GM19397 (cell line): ENCODE data around the gene OGFR.

ENCODE experiments used
- ATAC-seq: cut with Tn5 transposase; IDR thresholded peaks from one replicate; pipeline ENCODE4 v1.9.1; 2021; ENCODE audit warnings: mild to moderate bottlenecking, moderate library complexity; ENCODE audit not compliant: unreplicated experiment

Gene OGFR, protein sequence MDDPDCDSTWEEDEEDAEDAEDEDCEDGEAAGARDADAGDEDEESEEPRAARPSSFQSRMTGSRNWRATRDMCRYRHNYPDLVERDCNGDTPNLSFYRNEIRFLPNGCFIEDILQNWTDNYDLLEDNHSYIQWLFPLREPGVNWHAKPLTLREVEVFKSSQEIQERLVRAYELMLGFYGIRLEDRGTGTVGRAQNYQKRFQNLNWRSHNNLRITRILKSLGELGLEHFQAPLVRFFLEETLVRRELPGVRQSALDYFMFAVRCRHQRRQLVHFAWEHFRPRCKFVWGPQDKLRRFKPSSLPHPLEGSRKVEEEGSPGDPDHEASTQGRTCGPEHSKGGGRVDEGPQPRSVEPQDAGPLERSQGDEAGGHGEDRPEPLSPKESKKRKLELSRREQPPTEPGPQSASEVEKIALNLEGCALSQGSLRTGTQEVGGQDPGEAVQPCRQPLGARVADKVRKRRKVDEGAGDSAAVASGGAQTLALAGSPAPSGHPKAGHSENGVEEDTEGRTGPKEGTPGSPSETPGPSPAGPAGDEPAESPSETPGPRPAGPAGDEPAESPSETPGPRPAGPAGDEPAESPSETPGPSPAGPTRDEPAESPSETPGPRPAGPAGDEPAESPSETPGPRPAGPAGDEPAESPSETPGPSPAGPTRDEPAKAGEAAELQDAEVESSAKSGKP

DNA sequence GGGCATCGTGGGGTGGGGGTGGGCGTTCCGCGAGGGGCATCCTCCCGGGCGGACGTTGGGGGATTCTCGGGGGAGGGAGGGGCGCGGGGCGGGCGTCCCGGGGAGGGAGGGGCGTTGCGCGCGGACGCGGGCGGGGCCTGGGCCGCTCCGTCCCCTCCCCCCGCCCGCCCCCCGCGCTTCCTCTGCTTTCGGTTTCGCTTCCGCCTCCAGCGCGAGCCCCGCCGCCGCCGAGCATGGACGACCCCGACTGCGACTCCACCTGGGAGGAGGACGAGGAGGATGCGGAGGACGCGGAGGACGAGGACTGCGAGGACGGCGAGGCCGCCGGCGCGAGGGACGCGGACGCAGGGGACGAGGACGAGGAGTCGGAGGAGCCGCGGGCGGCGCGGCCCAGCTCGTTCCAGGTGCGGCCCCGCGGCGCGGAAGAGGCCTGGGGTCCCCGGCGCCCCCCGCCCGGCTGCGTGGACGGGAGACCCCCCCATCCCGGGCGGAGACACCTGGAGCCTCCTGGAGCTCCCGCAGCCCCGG lies at the start of gene OGFR:
Gene OGFR (plus strand): TSS at position 209 of the 528 bp plus-strand sequence. CDS start 25 bp downstream, at position 234.
- no peak for ATAC-seq

DNA sequence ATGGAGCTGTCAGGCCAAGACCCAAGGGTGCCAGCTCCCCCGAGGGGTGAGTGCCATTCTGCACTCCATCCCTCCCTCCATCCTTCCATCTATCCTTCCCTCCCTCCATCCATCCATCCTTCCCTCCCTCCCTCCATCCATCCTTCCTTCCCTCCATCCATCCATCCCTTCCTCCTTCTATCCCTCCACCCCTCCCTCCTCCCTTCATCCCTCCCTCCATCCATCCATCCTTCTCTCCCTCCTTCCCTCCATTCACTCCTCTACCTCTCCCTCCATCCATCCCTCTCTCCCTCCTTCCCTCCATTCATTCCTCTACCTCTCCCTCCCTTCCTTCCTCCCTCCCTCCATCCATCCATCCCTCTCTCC lies 49.7 kb upstream of the OGFR start:
- no peak for ATAC-seq

DNA sequence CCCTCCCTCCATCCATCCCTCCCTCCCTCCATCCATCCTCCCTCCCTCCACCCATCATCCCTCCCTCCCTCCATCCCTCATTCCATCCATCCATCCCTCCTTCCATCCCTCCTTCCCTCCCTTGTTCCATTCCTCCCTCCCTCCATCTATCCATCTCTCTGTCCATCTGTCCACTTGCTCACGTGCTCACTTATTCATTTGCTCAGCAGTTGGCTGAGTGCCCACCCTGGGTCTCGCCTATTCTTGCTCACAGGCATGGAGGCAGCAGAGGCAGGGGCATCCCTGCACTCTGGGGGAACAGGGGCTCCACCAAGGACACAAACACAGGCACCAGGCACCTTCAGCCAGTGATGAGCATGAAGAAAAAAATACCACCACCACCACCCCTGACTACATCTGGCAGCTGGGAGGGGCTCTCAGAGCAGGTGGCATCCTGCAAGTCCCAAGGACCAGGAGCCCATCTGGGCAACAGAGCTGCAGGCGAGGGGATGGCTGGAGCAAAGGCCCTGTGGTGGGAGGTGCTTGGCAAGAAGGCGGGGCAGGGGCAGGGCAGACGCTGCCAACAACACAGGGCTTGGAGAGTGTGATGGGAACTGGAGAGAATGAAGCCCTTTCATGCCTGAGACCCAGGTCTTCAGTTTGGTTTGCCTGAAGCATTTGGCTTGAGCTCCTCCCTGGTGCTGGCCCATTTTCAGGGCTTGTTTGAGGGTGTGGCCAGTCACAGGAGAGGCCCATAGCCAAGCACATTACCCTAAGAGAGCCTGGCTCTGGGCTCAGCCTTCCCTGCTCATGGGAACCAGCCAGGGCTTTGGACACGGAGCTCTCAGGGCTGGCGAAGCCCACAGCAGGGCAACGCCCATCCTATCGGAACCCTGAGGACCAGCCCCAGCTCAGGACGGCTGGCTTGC lies 48.6 kb upstream of the OGFR start:
- ATAC-seq, result no peak

DNA sequence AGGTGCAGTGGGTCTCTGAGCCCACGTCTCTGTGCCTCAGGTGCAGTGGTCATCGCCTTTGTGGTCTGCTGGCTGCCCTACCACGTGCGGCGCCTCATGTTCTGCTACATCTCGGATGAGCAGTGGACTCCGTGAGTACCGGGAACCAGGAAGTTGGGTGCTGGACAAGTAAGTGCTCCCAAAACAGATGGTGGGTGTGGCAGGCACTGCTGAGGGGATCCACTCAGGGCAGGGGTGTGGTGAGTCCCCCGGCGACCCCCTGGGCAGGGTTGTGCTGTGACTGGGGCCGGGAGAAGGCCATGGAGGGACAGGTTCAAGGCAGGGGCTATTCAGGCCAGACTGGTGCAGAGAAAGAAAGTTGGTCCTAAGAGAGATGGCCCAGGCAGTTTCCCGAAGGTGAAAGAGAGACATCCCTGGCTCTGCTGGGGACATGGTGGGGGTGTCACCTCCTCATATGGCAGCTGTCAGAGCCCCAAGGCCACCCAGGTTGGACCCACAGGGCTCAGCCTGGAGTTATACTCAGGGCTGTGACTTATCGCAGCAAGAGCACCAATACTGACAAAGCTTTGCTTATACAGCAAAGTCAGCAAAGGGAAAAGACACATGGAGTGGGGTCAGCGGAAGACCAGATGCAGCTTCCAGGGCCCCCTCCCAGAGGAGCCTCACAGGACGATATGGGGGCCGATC lies 46.3 kb upstream of the OGFR start:
- no peak for ATAC-seq

DNA sequence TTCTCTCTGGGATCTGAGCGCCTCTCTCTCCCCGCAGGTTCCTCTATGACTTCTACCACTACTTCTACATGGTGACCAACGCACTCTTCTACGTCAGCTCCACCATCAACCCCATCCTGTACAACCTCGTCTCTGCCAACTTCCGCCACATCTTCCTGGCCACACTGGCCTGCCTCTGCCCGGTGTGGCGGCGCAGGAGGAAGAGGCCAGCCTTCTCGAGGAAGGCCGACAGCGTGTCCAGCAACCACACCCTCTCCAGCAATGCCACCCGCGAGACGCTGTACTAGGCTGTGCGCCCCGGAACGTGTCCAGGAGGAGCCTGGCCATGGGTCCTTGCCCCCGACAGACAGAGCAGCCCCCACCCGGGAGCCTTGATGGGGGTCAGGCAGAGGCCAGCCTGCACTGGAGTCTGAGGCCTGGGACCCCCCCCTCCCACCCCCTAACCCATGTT lies 44.6 kb upstream of the OGFR start:
- ATAC-seq, result no peak

DNA sequence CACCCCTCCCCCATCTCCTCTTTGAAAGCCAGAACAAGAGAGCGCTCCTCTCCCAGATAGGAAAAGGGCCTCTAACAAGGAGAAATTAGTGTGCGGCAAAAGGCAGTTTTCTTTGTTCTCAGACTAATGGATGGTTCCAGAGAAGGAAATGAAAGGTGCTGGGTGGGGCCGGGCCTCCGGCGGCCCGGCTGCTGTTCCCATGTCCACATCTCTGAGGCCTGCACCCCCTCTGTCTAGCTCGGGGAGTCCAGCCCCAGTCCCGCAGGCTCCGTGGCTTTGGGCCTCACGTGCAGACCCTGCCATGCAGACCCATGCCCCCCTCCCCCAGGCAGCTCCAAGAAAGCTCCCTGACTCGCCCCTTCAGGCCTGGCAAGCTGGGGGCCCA lies 44.2 kb upstream of the OGFR start:
- ATAC-seq, result no peak

DNA sequence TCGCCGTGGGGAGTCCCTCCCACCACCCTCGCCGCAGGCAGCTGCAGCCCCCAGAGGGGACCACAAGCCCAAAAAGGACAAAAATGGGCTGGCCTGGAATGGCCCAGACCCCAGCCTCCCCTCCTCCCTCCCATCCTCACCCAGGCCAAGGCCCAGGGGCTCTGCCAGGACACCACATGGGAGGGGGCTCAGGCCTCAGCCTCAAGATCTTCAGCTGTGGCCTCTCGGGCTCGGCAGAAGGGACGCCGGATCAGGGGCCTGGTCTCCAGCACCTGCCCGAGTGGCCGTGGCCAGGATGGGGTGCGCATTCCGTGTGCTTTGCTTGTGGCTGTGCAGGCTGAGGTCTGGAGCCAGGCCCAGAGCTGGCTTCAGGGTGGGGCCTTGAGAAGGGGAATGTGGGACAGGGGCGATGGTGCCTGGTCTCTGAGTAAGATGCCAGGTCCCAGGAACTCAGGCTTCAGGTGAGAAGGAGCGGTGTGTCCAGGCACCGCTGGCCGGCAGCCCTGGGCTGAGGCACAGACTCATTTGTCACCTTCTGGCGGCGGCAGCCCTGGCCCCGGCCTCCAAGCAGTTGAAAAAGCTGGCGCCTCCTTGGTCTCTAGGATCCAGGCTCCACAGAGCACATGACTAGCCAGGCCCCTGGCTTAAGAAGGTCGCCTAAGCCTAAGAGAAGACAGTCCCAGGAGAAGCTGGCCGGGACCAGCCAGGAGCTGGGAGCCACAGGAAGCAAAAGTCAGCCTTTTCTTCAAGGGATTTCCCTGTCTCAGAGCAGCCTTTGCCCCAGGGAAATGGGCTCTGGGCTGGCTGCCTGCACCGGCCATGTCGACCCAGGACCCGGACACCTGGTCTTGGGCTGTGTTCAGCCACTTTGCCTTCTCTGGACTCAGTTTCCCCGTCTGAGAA lies 43.5 kb upstream of the OGFR start:
- ATAC-seq, result no peak

DNA sequence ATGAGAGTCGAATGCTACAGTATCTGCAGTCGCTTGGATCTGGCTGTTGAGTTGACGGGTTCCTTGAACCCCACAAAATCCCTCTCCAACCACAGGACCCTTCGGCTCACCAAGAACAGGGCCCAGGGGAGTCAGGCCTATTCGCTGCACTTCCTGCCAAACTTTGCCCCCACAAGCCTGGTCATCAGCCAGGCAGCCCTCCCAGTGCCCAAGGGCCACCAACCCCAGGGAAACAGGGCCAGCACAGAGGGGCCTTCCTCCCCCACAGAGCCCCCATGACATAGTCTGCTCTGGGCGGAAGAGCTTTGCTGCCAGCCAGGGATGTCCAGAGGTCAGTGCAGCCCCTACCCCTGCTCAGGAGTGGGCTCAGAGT lies 42.9 kb upstream of the OGFR start:
- ATAC-seq, result no peak

DNA sequence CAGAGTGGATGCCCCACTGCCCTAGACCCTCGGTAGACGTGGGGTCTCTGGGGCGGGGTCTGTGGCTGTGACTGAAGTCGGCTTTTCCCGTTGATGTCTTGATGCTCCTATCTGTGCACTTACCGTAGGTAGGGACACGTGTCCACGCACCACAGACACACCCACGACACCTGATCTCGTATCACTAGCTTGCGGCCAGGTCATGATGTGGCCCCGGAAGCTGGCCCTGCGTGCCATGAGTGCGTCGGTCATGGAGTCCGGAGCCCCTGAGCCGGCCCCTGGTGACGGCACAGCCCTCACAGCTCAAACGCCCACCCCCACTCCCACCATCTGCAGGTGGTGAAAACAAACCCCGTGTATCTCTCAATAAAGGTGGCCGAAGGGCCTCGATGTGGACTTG lies 42.3 kb upstream of the OGFR start:
- ATAC-seq, result no peak

DNA sequence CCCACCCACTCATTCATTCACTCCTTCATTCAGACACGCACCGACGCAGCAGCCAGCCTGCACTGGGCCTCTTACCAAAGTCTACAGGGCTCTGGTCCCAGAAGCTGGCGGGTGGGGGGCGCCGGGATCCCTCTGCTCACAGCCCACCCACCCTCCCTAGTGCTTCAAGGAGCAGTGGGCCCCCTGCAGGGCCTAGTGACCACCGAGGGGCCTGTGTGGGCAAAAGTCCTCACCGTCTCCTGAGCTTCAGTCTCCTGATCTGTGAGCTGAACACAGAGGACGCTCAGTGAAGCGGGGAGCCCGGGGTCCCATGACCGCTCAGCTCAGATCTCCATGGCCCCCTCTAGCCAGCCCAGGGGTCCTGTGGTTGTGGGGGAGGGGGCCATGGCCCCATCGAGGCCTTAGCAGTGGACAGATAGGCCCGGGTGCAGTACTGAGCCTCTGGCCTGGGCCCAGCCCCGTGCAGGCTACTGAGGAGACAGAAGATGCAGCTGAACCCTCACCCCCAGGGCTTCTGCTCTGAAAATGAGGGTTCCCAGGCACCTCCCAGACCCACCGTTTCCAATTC lies 41.8 kb upstream of the OGFR start:
- ATAC-seq, result no peak

DNA sequence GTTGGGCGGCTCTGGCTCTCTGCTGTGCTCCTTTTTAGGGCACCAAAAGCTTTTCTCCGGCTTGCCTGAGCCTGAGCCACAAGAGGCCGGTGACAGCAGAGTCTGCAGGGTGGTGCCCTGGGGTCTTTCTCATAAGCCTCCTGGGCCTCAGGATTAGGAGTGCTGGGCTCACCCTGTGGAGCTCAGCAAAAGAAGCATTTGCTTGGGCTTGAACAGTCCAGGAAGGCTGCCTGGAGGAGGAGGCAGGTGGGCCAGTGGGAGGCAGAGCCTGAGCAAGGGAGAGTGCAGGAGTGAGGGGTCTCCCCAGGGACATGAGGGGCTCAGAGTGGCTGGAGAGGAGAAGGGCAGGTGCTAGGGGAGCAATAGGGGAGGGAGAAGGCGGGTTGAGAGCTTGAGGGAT lies 41.2 kb upstream of the OGFR start:
- ATAC-seq, result no peak

DNA sequence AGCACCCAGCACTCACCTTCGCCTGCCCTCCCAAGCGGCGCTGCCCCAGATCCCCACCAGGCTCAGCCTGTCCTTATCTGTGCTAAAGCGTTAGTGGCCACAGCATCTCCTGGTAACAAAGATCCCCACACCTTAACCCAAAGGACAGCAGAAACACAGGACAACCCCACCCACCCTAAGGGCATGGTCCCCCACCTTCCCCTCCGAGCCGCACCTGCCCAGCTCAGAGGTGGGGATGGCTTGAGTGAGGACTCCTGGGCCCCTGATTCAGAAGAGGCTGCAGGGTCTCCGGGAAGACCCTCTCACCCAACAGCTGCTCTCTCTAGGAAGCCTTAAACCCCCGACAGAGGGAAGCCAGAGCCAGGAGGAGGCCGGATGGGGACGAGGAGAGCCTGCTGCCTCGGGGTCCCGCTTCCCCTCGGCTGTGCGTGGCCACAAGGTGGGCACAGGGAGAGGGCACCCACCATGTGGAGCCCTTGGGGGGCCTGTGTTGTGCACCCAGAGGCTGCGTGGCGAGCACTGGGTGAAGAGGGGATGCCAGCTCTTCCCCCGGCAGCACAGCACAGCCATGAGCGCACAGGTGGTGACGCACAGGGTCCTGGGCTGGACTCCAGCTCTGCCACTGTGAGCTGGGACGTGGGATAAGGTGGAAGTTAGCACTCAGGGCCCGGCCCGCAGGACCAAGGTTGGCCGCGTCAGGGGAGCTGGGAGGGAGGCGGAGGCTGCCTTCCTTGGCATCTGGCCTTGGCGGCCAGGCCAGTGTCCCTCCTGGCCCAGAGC lies 40.3 kb upstream of the OGFR start:
- no peak for ATAC-seq

DNA sequence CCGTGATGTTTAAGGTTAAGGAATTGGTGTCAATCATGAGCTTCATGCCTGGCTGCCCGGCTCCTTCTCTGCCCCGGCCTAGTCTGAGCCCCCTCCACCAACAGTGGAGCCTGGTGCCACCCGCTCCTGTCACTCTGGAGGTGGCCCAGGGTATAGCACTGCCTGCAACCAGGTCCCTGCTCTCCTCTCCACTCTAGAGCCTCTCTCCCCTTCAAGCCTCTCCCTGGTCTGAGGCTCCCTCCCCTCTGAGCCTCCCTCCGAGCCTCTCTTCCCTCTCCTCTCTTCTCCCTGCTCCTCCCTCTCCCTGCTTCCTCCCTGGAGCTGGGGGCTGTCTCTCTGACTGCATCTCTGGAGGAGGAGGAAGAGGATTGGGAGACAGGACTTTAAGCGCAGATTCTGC lies 39.6 kb upstream of the OGFR start:
- no peak for ATAC-seq

DNA sequence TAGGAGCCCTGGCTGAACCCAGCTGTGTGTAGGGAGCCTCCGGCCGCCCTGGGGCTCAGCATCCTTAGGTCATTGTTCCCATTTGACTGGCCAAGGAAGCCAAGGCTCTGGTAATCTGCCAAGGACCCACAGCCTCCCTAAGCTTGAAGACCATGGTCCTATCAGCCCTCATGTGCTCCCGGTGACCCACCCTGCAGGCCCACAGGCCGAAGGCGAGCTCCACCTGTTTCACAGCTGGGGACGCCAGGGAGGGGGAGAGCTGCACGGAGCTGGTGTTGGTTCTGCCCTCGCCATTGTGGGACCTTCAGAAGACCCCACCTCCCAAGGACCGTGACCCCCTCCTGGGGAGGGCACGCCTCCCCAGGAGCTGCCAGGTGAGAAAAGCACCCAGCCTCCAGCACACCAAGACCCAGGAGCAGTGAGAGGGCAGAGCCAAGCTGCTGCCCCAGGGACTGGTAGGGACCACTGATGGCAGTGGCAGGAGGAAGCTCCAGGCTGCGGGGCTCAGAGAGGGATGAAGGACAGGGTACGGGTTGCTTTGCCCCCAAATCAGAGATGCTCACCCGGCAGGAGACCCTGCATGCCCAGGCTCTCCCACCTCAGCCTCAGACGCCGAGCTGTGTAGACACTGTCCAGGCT lies 39.1 kb upstream of the OGFR start:
- ATAC-seq, result no peak

DNA sequence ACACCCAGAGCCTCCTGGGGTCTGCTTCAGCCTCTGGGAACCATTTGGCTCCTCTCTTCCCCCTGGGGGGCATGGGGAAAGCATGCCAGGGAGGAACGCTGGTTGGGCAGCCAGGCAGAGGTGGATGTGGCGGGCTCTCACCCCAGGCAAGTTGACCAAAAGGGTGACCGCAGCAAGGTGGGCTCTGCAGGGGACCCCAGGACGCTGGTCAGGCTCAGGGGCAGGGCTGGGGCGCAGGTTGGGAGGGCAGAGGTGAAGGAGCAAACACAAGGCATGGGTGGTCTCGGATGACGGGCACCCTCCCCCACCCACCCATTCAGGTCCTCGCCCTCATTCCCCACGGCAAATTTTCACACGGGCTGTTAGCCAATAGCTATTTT lies 38.6 kb upstream of the OGFR start:
- ATAC-seq, result no peak

DNA sequence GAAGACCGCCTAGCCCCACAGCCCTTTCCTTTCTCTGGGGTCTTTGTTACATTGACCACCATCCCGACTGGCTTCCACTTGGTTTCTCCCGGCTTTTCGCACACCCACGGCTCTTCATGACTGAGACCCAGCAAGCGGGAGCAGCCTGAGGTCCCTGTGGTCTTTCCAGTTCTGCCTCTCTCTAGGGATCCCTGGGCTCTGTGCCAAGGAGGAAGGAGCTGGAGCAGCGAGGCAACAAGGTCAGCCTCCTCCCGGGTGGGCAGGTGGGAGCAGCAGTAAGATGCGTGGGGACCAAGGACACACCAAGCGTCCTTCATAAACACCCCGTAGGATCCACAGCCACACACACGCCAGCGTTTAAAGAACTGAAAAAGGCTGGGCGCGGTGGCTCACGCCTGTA lies 37.9 kb upstream of the OGFR start:
- ATAC-seq, result no peak

DNA sequence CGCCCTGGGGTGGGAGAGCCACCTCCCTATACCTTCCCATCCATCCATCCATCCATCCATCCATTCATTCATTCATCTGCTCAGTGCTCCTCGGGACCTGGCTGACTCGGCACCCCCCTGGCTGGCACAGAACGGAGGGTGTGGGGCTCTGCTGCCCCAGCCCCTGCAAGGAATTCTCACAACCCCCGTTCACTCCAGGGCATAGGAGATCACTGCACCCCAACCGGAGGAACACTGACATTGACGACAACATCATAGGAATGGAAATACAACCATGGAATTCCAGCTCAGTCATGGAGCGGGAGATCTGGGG lies 36.4 kb upstream of the OGFR start:
- ATAC-seq, result no peak

DNA sequence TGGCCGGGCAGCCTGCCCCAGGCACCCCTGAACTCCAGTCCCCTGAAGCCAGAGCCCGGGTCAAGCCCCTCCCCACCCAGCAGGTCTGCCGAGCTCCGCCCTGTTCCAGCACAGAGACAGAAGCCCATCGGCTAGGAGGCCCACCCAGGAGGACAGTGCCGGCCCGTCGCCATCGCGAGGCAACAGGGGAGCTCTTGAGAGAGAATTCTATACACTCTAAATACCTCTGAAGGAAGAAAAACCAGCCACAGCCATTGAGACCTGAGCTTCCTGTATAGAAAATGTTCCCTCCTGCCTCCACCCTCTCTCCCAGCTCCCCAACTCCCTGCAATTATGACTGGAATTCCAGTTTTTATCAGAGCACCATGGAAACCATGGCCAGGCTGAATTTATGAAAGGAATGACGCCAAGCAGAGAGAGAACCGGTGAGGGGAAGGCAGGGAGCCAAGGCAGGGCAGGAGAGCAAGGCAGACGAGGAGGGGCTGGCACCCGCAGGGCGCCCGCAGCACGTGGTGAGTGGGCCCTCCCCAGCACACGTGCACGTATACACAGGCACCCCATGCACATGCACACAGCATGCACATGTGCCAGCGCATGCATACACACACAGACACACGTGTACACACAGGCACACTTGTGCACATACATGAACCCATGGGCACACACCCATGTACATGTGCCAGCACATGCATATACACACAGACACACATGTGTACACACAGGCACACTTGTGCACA lies 35.9 kb upstream of the OGFR start:
- ATAC-seq, result no peak
